HPDE6-E6E7 (cell line): ENCODE results near the gene OR13C5.
"Not testable (repeated sequence)": the region's sequence is repeated elsewhere in the genome, so short reads cannot be mapped to it uniquely, and the experiment has no call there.

Source experiments
- DNase-seq: peaks from one replicate; pipeline ENCODE4 v3.0.0; 2011; ENCODE audit warnings: missing footprints; ENCODE audit errors: extremely low spot score

OR13C5 gene, protein sequence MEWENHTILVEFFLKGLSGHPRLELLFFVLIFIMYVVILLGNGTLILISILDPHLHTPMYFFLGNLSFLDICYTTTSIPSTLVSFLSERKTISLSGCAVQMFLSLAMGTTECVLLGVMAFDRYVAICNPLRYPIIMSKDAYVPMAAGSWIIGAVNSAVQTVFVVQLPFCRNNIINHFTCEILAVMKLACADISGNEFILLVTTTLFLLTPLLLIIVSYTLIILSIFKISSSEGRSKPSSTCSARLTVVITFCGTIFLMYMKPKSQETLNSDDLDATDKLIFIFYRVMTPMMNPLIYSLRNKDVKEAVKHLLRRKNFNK

DNA sequence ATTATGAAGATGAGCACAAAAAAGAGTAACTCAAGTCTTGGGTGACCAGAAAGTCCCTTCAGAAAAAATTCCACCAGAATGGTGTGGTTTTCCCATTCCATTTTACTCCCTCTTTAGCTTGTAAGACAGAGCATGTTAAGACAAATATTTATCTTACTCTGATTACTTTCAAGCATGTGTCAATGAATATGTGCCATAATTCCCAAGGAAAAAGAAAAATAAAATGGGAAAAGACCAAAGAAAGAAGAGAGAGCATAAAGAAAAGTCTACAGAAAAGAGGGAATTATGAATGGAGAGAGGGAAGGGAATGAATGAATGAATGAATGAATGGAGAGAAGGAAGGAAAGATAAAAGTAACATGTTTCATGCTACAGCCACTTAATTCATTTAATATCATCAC, at the start of gene OR13C5:
Gene OR13C5 (minus strand): TSS at position 101 of the 400 bp plus-strand sequence. CDS start 0 bp downstream, at position 101.
- DNase-seq, result not testable (repeated sequence)

DNA sequence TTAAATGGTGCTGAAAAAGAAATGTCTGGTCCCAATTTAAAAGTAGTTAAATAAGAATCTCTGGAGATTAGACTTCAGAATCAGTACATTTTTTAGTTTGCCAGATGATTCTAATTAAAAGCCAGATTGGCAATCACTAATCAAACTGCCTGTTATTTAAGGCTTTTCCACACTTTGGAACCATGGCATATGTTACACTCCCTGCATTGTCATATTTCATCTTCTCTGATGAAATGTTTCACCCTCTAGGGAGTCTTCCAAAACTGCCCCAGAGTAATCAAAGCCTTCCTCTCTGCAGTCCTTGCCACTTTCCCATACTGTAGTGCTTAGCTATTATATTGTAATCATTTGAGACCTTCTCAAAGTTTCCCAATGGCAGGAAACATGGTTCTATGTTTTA, 36.2 kb upstream of the OR13C5 start:
- DNase-seq, result no peak

DNA sequence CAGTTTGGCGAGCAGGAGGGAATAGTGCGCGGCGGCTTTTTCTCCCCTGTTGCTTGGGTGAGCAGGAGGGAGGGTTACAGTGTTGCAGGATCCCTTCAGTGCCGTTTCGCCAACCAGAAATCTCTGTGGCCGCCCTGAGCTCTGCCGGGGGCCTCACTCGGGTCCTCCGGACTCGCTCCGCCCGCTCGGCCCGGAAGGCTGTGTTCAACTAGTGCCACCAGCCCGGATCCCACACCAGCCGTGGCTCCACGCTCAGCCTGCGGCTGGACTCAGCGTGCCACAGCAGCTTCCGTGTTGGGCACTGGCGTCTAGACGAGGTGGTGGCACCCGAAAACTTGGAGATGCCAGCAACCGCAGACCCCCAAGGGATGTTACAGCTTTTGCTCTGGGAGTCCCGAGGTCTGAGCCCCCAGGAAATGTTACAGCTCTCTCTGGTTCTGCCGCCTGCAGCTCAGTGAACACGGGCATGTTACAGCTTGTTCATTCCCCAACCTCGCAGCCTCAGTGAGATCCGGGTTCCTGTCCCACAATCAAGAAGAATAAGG, 34.8 kb upstream of the OR13C5 start:
- DNase-seq, result no peak

DNA sequence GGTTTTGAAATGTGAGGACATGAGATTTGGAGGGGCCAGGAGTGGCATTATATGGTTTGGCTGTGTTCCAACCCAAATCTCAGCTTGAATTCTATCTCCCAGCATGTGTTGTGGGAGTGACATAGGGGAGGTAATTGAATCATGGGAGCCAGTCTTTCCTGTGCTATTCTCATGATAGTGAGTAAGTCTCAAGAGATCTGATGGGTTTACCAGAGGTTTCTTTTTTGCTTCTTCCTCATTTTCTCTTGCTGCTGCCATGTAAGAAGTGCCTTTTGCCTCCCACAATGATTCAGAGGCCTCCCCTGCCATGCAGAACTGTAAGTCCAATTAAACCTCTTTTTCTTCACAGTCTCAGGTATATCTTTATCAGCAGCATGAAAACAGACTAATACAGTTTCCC, 26.8 kb upstream of the OR13C5 start:
- DNase-seq, result not testable (repeated sequence)

DNA sequence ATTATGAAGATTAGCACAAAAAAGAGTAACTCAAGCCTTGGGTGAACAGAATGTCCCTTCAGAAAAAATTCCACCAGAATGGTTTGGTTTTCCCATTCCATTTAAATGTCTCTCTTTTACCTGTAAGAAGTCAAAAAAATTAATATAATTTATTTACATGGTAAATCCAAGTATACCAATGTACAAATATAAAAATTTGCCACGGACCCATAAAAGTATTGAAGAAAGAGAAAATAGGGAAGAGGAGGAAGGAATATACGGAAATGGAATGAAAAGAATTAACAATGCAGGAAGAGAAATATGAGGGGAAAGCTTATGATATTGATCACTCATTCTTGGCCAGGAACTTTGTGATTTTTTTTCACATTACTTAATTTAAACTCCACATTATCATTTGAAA, 18.9 kb upstream of the OR13C5 start, which contains the start of gene OR13C9:
Gene OR13C9 (minus strand): TSS at position 101 of the 400 bp plus-strand sequence. CDS start 0 bp downstream, at position 101.
- DNase-seq, result no peak

DNA sequence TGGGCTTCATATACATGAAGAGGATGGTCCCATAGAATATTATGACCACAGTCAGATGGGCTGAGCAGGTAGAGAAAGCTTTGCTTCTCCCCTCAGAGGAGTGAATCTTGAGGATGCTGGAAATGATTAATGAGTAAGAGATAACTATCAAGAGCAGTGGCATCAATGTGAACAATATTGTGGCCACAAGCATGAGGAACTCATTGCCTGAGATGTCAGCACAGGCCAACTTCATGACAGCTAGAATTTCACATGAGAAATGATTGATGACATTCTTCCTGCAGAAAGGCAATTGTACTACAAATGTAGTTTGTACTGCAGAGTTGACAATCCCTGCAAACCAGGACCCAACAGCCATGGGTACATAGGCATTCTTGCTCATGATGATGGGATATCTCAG, 18.2 kb upstream of the OR13C5 start:
- DNase-seq, result no peak

DNA sequence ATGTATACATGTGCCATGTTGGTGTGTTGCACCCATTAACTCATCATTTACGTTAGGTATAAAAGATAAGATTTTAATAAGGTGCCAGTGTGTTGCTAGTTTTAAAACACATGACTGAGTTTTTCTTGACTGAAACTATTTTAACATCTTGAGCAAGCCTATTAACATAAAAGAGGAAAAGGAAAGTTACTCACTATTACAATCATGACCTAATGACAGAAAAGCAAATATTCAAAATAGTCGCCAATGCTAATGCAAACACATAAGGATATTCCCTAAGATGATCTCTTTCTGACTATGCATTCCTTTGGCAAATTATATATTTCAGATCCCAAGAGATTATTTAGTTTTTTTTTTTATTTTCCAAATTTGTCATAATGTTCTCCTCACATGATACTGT, 12.0 kb upstream of the OR13C5 start:
- no peak for DNase-seq

DNA sequence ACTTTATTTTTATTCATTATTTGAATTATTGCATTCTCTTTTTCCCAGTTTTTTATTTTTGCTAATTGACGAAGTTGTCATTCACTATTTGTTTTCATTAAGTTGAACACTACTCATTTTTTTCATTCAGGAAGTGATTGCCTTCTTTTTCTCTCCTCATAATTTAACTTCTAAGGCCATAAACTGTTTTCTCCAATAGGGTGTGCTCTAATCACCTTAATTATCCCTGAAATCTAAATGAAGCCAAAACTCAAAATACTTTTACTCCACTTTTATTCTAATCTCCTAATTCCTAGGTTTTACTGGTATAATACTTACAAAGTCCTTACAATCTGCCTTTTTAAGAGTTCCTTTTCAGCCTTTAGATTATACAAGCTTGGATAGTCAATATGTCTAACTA, 9.1 kb upstream of the OR13C5 start:
- no peak for DNase-seq

DNA sequence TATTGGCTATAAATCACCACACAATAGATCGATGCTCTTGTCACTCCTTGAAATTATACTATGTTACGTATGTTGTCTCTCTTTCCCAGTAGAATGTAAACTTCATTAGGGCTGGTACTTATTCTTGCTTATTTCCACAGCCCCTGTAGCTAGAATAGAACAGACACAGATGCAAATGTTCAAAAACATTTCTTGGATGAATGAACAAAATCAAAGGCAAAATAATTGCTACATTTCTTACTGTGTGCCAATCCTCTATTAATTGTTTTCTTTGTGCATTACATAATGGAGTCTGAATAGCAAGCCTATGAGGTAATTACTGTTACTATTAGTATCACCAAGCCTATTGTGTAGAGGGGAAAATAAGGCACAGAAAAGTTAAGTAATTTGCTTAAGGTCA, 6.9 kb upstream of the OR13C5 start:
- no peak for DNase-seq

DNA sequence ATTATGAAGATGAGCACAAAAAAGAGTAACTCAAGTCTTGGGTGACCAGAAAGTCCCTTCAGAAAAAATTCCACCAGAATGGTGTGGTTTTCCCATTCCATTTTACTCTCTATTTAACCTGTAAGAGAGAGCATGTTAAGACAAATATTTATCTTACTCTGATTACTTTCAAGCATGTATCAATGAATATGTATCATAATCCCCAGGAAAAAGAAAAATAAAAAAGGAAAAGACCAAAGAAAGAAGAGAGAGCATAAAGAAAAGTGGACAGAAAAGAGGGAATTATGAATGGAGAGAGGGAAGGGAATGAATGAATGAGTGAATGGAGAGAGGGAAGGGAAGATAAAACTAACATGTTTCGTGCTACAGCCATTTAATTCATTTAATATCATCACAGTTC, 6.3 kb upstream of the OR13C5 start, which contains the start of gene OR13C2:
Gene OR13C2 (minus strand): TSS at position 101 of the 400 bp plus-strand sequence. CDS start 0 bp downstream, at position 101.
- not testable (repeated sequence) for DNase-seq

DNA sequence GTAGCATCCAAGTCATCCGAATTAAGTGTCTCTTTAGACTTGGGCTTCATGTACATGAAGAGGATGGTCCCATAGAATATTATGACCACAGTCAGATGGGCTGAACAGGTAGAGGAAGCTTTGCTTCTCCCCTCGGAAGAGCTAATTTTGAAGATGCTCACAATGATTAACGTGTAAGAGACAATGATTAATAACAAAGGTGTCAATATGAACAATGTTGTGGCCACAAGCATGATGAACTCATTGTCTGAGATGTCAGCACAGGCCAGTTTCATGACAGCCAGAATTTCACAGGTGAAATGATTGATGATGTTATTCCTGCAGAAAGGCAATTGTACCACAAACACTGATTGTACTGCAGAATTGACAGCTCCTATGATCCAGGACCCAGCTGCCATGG, 5.6 kb upstream of the OR13C5 start:
- DNase-seq, result no peak

DNA sequence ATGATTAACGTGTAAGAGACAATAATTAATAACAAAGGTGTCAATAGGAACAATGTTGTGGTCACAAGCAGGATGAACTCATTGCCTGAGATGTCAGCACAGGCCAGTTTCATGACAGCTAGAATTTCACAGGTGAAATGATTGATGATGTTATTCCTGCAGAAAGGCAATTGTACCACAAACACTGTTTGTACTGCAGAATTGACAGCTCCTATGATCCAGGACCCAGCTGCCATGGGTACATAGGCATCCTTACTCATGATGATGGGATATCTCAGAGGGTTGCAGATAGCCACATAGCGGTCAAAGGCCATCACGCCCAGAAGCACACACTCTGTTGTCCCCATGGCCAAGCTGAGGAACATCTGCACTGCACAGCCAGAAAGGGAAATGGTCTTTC, 464 bp downstream of the OR13C5 start:
- not testable (repeated sequence) for DNase-seq

DNA sequence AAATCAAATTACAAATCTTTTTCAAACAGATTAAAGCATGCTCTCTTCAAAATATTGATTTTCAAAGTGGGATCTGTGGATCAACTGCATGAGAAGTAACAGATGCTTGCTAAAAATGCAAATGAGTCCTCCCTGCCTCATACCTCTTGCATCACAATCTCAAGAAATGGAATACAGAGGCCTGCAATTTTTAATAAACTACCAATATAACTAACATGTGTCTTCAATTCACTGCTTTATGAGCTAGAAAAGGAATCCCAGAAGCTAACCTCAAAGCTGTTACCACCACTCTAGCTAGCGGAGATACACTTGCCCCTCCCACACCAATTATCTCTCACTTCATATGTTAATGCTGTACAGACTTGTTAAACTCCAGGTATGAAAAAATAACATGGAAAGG, 9.6 kb downstream of the OR13C5 start:
- DNase-seq, result no peak

DNA sequence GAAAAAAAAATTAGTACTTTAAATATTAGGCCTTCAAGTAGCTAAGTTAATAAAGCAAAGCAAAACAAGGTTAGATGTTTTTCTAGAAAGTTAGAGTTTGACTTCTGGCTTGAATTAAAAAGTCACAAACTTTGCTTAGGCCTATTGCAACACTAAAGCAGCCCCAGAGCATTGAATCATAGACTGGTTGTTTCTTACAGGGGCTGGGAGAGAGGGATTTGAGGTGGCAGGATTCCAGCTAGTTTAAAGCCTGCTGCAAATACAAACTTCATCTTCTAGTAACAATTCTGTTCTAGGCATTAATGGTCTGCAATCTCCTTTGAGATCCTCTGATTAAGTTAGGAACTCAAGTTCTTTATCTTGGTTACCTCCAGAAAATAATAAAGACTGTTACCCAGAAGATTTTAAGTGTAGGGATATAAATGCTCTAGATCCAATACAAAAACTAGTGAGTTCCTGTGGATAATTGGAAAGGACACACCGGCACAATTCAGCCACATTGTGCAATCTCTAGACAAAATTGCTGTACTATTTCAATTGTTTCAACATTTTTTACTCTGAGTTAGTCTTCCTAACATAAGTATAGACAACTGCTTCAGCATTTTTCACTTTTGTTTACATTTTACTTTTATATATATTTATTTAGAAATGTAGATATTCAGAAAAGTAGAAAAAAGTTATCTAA, 12.6 kb downstream of the OR13C5 start:
- no peak for DNase-seq

DNA sequence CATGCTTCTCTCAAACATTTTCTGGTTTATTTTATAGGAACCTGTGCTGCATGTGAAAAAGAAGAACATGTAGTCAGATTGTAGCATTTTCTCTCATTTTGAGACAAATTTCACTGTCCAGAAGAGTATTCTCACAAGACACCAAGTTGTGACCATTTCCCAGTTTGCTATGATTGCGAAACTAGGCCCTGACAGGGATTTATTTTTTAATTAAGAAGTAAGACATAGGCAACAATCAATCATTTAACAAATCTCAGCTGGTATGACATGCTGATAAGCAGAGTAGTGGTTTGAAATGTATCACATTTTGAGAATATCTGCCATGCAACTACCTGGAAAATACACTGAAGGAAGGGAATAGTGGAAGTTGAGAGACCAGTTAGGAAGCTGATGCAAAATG, 18.7 kb downstream of the OR13C5 start:
- DNase-seq, result no peak

DNA sequence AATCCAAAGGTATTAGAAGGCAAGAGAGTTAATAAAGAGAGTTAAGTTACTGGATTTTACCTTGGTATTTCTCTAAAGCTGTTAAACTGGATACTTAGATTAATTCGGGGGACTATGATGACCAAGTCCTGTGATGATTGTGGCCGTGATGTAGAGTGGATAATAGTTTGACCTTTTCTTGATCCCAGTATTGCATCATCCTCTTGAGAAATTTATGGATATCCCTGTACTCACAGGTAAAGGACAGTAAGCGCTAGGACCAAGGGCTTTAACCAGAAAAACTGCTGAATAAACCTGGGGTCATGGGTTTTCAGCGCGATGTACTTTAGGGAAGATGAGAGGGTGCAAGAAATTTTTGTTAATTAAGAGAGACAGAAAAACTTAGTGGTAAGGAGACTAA, 21.9 kb downstream of the OR13C5 start:
- no peak for DNase-seq

DNA sequence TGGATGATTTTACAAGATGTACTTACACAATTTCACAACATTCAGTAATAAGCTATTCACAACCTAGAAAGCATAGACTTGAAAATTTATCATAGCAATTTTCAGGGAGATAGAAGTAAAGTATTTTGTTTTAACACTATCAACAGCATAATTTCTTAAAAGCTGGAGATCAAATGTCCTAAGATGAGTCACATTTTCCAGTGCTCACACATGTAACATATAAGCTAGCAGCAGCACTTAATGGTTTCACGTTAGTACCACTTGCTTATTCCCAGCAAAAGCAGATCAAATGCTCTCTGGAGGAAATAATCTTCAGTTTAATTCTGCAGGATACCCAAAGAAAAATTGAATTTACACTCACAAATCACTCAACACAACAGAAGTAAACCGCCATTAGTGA, 23.8 kb downstream of the OR13C5 start:
- DNase-seq, result no peak

DNA sequence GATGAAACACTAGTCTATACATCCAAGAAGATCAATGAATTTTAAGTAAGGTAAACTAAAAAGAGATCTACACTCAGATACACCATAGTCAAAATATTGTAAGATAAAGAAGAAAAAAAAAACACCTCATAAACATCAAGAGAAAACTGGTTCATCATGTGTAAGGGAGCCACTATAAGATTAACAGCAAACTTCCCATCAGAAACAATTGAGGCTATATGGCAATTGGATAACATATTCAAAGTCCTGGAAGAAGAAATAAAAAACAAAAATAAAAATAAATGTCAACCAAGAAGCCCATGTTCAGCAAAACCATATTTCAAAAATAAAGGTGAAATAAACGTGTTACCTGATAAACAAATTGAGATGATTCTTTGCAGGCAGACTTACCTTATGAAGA, 26.6 kb downstream of the OR13C5 start:
- DNase-seq, result no peak

DNA sequence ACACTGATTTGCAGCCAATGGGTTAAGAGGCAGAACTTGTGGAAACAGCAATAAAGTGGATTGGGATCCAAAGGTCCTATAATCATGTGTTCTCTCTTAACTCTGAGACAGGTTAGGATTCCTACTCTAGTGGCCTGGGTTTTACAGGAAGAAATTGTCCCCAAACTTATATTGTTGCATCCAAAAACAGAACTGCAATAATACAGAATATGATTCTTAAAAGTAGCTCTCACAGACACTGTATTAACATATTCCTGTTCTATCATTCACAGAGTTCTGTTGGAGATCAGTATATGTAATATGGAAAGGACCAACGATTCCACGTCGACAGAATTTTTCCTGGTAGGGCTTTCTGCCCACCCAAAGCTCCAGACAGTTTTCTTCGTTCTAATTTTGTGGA, 30.3 kb downstream of the OR13C5 start, which contains the start of gene OR13C8:
Gene OR13C8 (plus strand): TSS at position 301 of the 400 bp plus-strand sequence. CDS start 0 bp downstream, at position 301.
- DNase-seq, result no peak

DNA sequence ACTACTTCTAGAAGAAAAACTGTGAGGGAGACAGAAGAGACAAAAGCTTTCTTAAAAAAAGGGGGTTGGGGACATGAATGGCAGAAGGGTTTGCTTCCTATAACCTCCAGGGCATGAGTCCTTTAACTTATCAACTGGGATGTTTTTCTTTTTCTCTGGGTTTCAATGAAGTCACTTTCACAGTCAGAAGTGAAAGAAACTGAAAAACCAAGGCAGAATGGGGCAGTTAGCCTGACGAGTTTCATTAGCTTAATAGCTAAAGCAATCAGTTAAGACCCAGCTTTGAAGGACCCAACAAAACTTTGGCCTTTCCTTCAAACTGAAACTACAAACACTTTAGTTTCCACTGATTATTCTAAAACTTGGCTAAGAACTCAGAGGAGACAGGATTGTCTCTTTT, 34.9 kb downstream of the OR13C5 start:
- no peak for DNase-seq

DNA sequence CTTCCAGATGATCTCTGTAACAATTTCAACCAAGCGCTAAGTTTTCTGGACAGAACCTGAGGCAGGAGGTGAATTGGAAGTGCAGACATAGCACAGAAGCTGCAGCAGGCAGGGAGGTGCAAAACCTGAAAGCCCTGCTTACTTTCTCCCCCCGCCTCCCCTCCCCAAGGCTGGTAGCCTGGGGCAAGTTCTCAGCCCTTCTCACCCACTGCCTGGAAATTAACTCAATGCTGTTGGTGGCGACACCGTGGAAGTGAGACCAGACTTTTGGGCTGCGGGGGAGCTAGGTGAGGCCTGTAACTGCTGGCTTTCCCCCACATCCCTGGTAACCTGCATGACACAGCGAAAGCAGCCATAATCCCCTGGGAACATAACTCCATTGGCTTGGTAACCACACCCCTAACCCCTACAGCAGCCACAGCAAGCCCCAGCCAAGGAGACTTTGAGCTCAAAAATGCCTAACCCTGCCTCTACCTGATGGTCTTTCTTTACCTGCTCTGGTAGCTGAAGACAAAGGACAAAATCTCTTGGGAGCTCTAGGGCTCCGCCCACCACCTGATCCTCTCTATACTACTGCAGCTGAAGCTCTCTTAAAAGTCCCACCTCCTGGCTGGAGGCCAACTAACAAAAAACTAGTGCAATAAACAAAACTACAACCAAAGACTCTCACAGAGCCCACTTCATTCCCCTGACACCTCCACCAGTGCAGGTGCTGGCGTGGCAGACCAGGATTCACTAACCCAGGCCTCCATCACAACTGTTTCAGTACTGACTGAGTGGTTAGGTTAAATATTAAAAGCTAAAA, 42.2 kb downstream of the OR13C5 start:
- no peak for DNase-seq

DNA sequence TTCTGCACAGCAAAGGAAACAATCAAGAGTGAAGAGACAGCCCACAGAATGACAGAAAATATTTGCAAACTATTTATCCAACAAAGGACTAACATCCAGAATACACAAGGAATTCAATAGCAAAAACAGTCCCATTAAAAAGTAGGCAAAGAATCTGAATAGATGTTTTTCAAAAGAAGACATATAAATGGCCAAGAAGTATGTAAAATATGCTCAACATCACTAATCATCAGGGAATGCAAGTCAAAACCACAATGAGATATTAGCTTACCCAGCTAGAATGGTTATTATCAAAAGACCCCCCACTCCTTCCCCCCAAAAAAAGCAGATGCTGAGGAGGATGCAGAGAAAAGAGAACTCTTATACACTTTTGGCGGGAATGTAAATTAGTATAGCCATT, 43.7 kb downstream of the OR13C5 start:
- no peak for DNase-seq
